CD4-positive, alpha-beta T cell treated with Interleukin-1 beta for 1 hour (primary cell): ENCODE results near the gene ZNF749.
"Not testable (repeated sequence)": the region's sequence is repeated elsewhere in the genome, so short reads cannot be mapped to it uniquely, and the experiment has no call there.

Experiments
- DNase-seq, 2 donors: peaks; one replicate each; pipeline ENCODE4 v3.0.0-alpha.2; 2020 to 2022

The ZNF749 gene

DNA sequence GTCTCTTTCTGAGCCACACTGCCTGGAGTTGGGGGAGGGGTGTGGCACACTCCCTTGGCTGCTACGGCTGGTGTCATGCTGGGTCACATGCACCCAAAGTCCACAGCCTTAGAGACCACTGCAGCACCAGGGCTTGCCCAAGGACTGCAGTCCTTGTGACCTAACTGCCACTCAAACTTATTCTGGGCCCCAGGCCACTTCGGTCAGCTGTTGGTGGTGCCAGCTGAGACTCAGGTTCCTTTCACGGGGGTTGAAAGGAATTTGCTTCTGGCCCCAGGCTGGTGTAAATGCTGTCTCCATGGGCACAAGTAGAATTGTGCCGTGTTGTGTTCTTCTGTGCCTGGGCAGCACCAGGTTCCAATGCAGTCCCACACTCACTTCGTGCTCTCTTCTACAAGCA is 31.4 kb downstream of the ZNF749 start:
- DNase-seq: no peak

DNA sequence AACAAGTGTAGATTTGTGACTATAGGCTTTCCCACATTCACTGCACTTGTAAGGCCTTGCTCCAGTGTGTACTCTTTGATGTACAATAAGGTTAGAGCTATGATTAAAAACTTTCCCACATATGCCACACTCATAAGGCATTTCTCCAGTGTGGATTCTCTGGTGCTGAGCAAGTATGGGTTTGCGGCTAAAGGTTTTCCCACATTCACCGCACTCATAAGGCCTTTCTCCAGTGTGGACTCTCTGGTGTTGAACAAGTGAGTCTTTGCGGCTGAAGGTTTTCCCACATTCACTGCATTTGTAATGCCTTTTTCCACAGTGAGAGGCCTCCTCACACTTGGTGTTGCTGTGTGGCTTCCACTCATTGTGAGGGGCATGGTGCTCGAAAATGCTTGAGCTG is 38.5 kb downstream of the ZNF749 start:
- DNase-seq: no peak

DNA sequence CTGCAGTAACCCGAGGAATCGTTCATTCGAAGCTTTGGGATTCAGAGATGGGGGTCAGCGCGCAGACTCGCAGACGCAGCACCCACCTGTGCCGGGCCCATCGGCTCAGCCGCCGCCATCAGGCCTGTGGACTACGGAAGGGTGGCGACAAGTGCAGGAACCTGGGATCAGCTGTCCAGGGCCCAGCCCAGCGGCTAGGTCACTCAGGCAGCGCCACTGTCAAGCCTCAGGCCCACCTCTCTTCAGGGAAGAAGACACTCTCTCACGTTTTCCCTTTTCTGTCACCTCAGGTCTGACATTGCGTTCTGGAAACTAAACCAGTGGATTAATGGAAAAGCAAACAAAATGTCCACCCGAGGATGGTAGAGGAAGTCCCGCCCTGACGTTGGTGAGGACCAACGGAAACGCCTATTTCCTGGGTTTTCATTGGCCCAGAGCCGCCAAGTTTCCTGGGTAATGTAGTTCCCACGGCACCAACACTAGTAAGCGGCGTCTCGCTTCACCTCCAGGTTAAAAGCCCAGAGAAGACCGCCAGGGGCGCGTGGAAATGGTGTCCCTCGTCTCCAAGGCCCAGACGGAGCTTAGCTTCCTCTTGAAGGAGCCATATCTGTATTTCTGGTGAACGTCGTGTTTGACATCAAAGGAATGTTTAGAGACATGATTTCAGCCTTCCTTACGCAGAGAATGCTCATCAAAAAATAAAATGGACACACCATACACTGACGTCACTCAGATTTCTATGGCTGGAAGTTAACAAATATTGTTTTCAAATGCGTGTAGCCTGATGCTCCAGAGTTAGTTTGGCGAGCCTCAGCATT is 42.3 kb downstream of the ZNF749 start, which contains the start of gene ZNF772:
Gene ZNF772 (minus strand): TSS at position 376 of the 818 bp plus-strand sequence. CDS start 257 bp downstream, at position 119.
- DNase-seq: peak; percentile 92 to 93

- DNase-seq: peak; percentile 94
Observed at GRCh38 chr19:57487477-57488298, 52.6 kb downstream of the ZNF749 start, which contains the start of gene ZNF419. Gene ZNF419, plus strand, starts transcription at chr19:57487750. Its CDS starts 201 bp downstream, at chr19:57487951.

- DNase-seq: not testable (repeated sequence)
Observed at GRCh38 chr19:57488299-57488644, 53.1 kb downstream of the ZNF749 start.
